HG02973 (cell line): ENCODE results near the gene MAD1L1.

Experiments
- ATAC-seq: cut with Tn5 transposase; IDR thresholded peaks from one replicate; pipeline ENCODE4 v1.9.1; 2021; ENCODE audit warnings: moderate library complexity; ENCODE audit not compliant: unreplicated experiment

Gene MAD1L1

GRCh38 chr7:2107386-2108070 lies 125.2 kb downstream of the MAD1L1 start:
- ATAC-seq, result no peak

GRCh38 chr7:2106924-2107323 lies 125.8 kb downstream of the MAD1L1 start:
- no peak for ATAC-seq

- no peak for ATAC-seq
Observed at GRCh38 chr7:2106440-2106839, 126.3 kb downstream of the MAD1L1 start.

- ATAC-seq, result no peak
Observed at GRCh38 chr7:2105917-2106316, 126.8 kb downstream of the MAD1L1 start.

GRCh38 chr7:2105280-2105679 lies 127.5 kb downstream of the MAD1L1 start:
- no peak for ATAC-seq

GRCh38 chr7:2104716-2105115 lies 128.0 kb downstream of the MAD1L1 start:
- ATAC-seq, result no peak

GRCh38 chr7:2104107-2104710 lies 128.5 kb downstream of the MAD1L1 start:
- peak; percentile 58 for ATAC-seq

- ATAC-seq, result no peak
Observed at GRCh38 chr7:2103071-2103898, 129.5 kb downstream of the MAD1L1 start.

GRCh38 chr7:2102375-2102723 lies 130.4 kb downstream of the MAD1L1 start:
- ATAC-seq, result no peak

GRCh38 chr7:2101630-2102374 lies 130.9 kb downstream of the MAD1L1 start:
- ATAC-seq, result no peak

GRCh38 chr7:2100278-2101208 lies 132.2 kb downstream of the MAD1L1 start:
- no peak for ATAC-seq

GRCh38 chr7:2099048-2099957 lies 133.4 kb downstream of the MAD1L1 start:
- ATAC-seq, result no peak

- no peak for ATAC-seq
Observed at GRCh38 chr7:2098496-2098895, 134.2 kb downstream of the MAD1L1 start.

- ATAC-seq, result no peak
Observed at GRCh38 chr7:2098056-2098455, 134.7 kb downstream of the MAD1L1 start.

GRCh38 chr7:2097492-2097891 lies 135.3 kb downstream of the MAD1L1 start:
- ATAC-seq, result no peak

- ATAC-seq, result no peak
Observed at GRCh38 chr7:2096692-2097387, 135.9 kb downstream of the MAD1L1 start.

- no peak for ATAC-seq
Observed at GRCh38 chr7:2095436-2095835, 137.3 kb downstream of the MAD1L1 start.

- ATAC-seq, result no peak
Observed at GRCh38 chr7:2094454-2095045, 138.2 kb downstream of the MAD1L1 start.
